Endothelial cell of umbilical vein (primary cell): ENCODE results near the gene DGKB. TPM values are rescaled to one million over a fixed set of nuclear protein-coding genes. Genes with fewer than 3 reads are reported as not detected.

Source experiments
- BruUV-seq: library from RNA; stranded (reverse); fragments of 400-500 nt; replicated peaks from 2 replicates; lab custom pipeline; 2021; lab: Mats Ljungman, UMichigan
- CTCF ChIA-PET: fragments of 300-600, 350-600 bp; sonication (Branson Sonifier 250); formaldehyde crosslinking; loops from one replicate; lab custom pipeline; 2021; ENCODE audit warnings: antibody characterized with exemption, inconsistent platforms; lab: Charles Lee
- POLR2A ChIA-PET: fragments of 300-600, 350-600 bp; sonication (Branson Sonifier 250); formaldehyde crosslinking; loops from one replicate; lab custom pipeline; 2021; ENCODE audit warnings: antibody characterized with exemption, inconsistent platforms; lab: Charles Lee
- DNase-seq: peaks from one replicate; pipeline ENCODE4 v3.0.0-alpha.2; 2011; ENCODE audit warnings: low read depth, low spot score
- FAIRE-seq: peaks from 2 replicates; lab custom pipeline; 2011; peaks lifted over from hg19 to GRCh38; lab: Jason Lieb, UNC
- H2AFZ ChIP-seq: 2 replicates; pipeline ENCODE4 v1.6.0; 2012; ENCODE audit warnings: low read depth, low read length, control low read depth, inconsistent platforms
- H3K27ac ChIP-seq: 2 replicates; pipeline ENCODE4 v1.5.1; 2011; ENCODE audit warnings: low read depth, mild to moderate bottlenecking, control low read depth, low read length, moderate library complexity; ENCODE audit not compliant: insufficient read depth
- H3K27me3 ChIP-seq, 2 experiments: 2 replicates each; pipeline versions ENCODE4 v1.6.0 to v1.6.1; 2011; ENCODE audit warnings: low read length in 2 of 2, mixed read lengths in 1 of 2; ENCODE audit not compliant: control insufficient read depth in 2 of 2, insufficient read depth in 2 of 2
- H3K36me3 ChIP-seq, 2 experiments: 2 replicates in 1 of 2; 3 replicates in 1 of 2; pipeline ENCODE4 v1.5.1; 2011; ENCODE audit warnings: low read length in 2 of 2, mild to moderate bottlenecking in 1 of 2, moderate library complexity in 1 of 2; ENCODE audit not compliant: control insufficient read depth in 2 of 2, insufficient read depth in 2 of 2; ENCODE audit errors: extremely low read depth in 1 of 2
- H3K4me1 ChIP-seq: 3 replicates; pipeline ENCODE4 v1.5.1; 2011; ENCODE audit warnings: mild to moderate bottlenecking, low read length; ENCODE audit not compliant: control insufficient read depth, insufficient read depth; ENCODE audit errors: extremely low read depth
- H3K4me2 ChIP-seq: 2 replicates; pipeline ENCODE4 v1.6.1; 2011; ENCODE audit warnings: low read length, control low read depth, mixed read lengths; ENCODE audit not compliant: insufficient read depth
- H3K4me3 ChIP-seq, 3 experiments: fragments of 200-600 bp in 1 of 3; sonication (generic), shearing (Covaris generic) in 1 of 3; replicated peaks in 1 of 3; 2 replicates each; pipeline ENCODE4 v1.5.1; 2011 to 2016; ENCODE audit warnings: control low read depth in 3 of 3, low read length in 3 of 3, mild to moderate bottlenecking in 2 of 3, inconsistent platforms in 1 of 3, low read depth in 1 of 3, moderate library complexity in 1 of 3; ENCODE audit not compliant: insufficient read depth in 1 of 3
- H3K79me2 ChIP-seq: 2 replicates; pipeline ENCODE4 v1.6.0; 2012; ENCODE audit warnings: low read length, inconsistent platforms; ENCODE audit not compliant: control insufficient read depth, insufficient read depth
- H3K9ac ChIP-seq: replicated peaks from 2 replicates; pipeline ENCODE3; 2011; ENCODE audit warnings: low read length, control low read depth; ENCODE audit not compliant: insufficient read depth; ENCODE audit errors: extremely low read depth
- H3K9me1 ChIP-seq: replicated peaks from 3 replicates; pipeline ENCODE4 v1.6.0; 2011; ENCODE audit warnings: mild to moderate bottlenecking, low read length; ENCODE audit not compliant: control insufficient read depth, insufficient read depth; ENCODE audit errors: extremely low read depth
- H3K9me3 ChIP-seq: replicated peaks from 2 replicates; pipeline ENCODE4 v1.5.1; 2012; ENCODE audit warnings: low read length, inconsistent platforms; ENCODE audit not compliant: control insufficient read depth, insufficient read depth
- H4K20me1 ChIP-seq: replicated peaks from 2 replicates; pipeline ENCODE3; 2011; ENCODE audit warnings: mild to moderate bottlenecking, low read length; ENCODE audit not compliant: control insufficient read depth, insufficient read depth; ENCODE audit errors: extremely low read depth
- CTCF ChIP-seq, 2 donors: IDR thresholded peaks; 1 replicate in 1 of 2; 2 replicates in 1 of 2; pipeline ENCODE4 v1.5.1; 2011; ENCODE audit warnings: low read length in 2 of 2, mild to moderate bottlenecking in 2 of 2, moderate library complexity in 2 of 2, control low read depth in 1 of 2, inconsistent platforms in 1 of 2, low read depth in 1 of 2; ENCODE audit not compliant: insufficient read depth in 1 of 2; ENCODE audit errors: extremely low read depth in 1 of 2
- EZH2 ChIP-seq: IDR thresholded peaks from 2 replicates; pipeline ENCODE4 v1.6.1; 2012; ENCODE audit warnings: borderline replicate concordance, low read depth, mild to moderate bottlenecking, moderate library complexity, low read length, inconsistent platforms; ENCODE audit not compliant: severe bottlenecking
- FOS ChIP-seq: IDR thresholded peaks from 2 replicates; pipeline ENCODE4 v1.6.1; 2011; ENCODE audit warnings: mild to moderate bottlenecking, low read length, moderate library complexity, borderline replicate concordance; ENCODE audit not compliant: insufficient read depth
- GATA2 ChIP-seq: IDR thresholded peaks from 2 replicates; pipeline ENCODE4 v1.7.0; 2011; ENCODE audit warnings: low read depth, mild to moderate bottlenecking, moderate library complexity, mixed read lengths, low read length; ENCODE audit not compliant: insufficient read length, insufficient read depth
- JUN ChIP-seq: IDR thresholded peaks from 2 replicates; pipeline ENCODE4 v1.6.1; 2011; ENCODE audit warnings: borderline replicate concordance, low read depth; ENCODE audit not compliant: insufficient read length, insufficient read depth
- MAX ChIP-seq: IDR thresholded peaks from 2 replicates; pipeline ENCODE4 v1.6.1; 2011; ENCODE audit not compliant: insufficient read depth, insufficient read length
- MYC ChIP-seq: IDR thresholded peaks from one replicate; pipeline ENCODE4 v1.6.1; 2011; ENCODE audit warnings: mild to moderate bottlenecking, low read depth, low read length
- POLR2A ChIP-seq: IDR thresholded peaks from 2 replicates; pipeline ENCODE4 v1.6.1; 2012; ENCODE audit warnings: low read depth, mild to moderate bottlenecking, control low read depth, low read length
- POLR2AphosphoS5 ChIP-seq: IDR thresholded peaks from 2 replicates; pipeline ENCODE4 v1.6.1; 2012; ENCODE audit warnings: low read depth, mild to moderate bottlenecking, control low read depth, low read length, moderate library complexity; ENCODE audit not compliant: insufficient read depth
- dilution Hi-C: fragments of 300-500 bp; cut with MboI; formaldehyde crosslinking; loops from one replicate; pipeline ENCODE4 v1.15.0; 2019; ENCODE audit warnings: low sequenced_read_pairs; ENCODE audit not compliant: extremely low pct_ligation_motif_present
- intact Hi-C: fragments of 100-400 bp; cut with micrococcal nuclease; formaldehyde crosslinking; loops from one replicate; pipeline ENCODE4 v1.10.0; 2022
- polyA plus RNA-seq, 4 experiments: library from polyadenylated mRNA; depleted of rRNA in 3 of 4; stranded (reverse) in 3 of 4; unstranded in 1 of 4; fragments of >200 nt; gene quantifications; 2 replicates each; pipeline versions ENCODE4 v1.2.1 to v1.2.3, GENCODE V29; 2011 to 2012; ENCODE audit warnings: missing spikeins in 1 of 4
- total RNA-seq: library from RNA; stranded (reverse); gene quantifications from 2 replicates; pipeline ENCODE4 v1.2.3, GENCODE V29; 2021

Gene DGKB
- total and polyA plus RNA-seq, 2 donors (not counting 3 experiments of a cell fraction or from before 2014, with no cell fraction given): not detected

DNA sequence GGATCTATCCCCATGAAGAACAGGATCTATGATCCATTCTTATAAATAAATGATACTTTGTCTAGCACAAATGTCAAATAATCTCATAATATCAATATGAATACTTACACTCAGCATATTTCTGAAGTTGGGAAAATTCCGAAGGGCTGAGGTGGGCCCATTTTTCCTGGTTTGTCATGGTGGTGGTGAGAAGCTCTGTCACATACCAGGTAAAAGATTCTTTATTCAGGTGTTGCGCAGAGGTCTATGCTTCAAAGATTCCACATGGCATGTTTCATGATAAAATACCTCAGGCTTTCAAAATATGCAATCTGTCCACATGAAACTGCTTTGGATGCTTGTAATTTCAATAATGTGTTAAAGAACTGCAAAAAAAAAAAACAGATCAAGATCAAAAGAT, 61.5 kb downstream of the DGKB start:
- intact Hi-C loops: no loop called here
- dilution Hi-C loops: no loop called here
- H3K4me2 ChIP-seq: no peak overlapping the region
- H3K9ac ChIP-seq: no peak overlapping the region
- POLR2A ChIA-PET: no interaction called here
- H3K4me3 ChIP-seq: no peak overlapping the region
- DNase-seq: no peak
- no peaks in the 10 kb centered on the region for H3K4me1 ChIP-seq
- CTCF ChIA-PET: no interaction called here
- no peak overlapping the region for H3K27ac ChIP-seq
- no peak for TF ChIP-seq GATA2
- no peaks in the 10 kb centered on the region for H3K79me2 ChIP-seq
- FAIRE-seq: no peak
- no TSS peak for BruUV-seq
- no peaks in the 10 kb centered on the region for H3K27me3 ChIP-seq
- H3K9me1 ChIP-seq: no peaks in the 10 kb centered on the region
- H4K20me1 ChIP-seq: no peaks in the 10 kb centered on the region
- H2AFZ ChIP-seq: no peak overlapping the region
- H3K36me3 ChIP-seq: no peaks in the 10 kb centered on the region
- H3K9me3 ChIP-seq: no peaks in the 10 kb centered on the region

GRCh38 chr7:14839307-14839706, 63.2 kb downstream of the DGKB start:
- no peaks in the 10 kb centered on the region for H3K36me3 ChIP-seq
- no peaks in the 10 kb centered on the region for H3K9me1 ChIP-seq
- dilution Hi-C loops (no loop called here), intact Hi-C loops (no loop called here)
- TF ChIP-seq MAX (no peak), FOS (no peak), CTCF (IDR thresholded peaks at IDR 0.05; ENCODE audit: extremely low read depth in 1 of 2, insufficient read depth in 1 of 2, low read depth in 1 of 2, low read length in 2 of 2) (no peak), MYC (no peak), POLR2AphosphoS5 (no peak), POLR2A (no peak), EZH2 (no peak), JUN (no peak), GATA2 (no peak)
- no peaks in the 10 kb centered on the region for H3K27me3 ChIP-seq
- CTCF ChIA-PET: no interaction called here
- no peak overlapping the region for H2AFZ ChIP-seq
- H3K79me2 ChIP-seq: no peaks in the 10 kb centered on the region
- POLR2A ChIA-PET: no interaction called here
- no peaks in the 10 kb centered on the region for H4K20me1 ChIP-seq
- no peak overlapping the region for H3K9ac ChIP-seq
- no peak overlapping the region for H3K27ac ChIP-seq
- DNase-seq (no peak), FAIRE-seq (no peak)
- no peaks in the 10 kb centered on the region for H3K4me1 ChIP-seq
- no peak overlapping the region for H3K4me3 ChIP-seq
- BruUV-seq: no TSS peak
- H3K9me3 ChIP-seq: no peaks in the 10 kb centered on the region
- H3K4me2 ChIP-seq: no peak overlapping the region
